ENCODE measurements around the gene REV3L. TPM values are rescaled to one million over a fixed set of nuclear protein-coding genes. Genes with fewer than 3 reads are reported as not detected.

The REV3L gene
- total and polyA plus RNA-seq, 2 donors (not counting 1 experiment from before 2014, with no cell fraction given) = 4.7 to 37.9 TPM

DNA sequence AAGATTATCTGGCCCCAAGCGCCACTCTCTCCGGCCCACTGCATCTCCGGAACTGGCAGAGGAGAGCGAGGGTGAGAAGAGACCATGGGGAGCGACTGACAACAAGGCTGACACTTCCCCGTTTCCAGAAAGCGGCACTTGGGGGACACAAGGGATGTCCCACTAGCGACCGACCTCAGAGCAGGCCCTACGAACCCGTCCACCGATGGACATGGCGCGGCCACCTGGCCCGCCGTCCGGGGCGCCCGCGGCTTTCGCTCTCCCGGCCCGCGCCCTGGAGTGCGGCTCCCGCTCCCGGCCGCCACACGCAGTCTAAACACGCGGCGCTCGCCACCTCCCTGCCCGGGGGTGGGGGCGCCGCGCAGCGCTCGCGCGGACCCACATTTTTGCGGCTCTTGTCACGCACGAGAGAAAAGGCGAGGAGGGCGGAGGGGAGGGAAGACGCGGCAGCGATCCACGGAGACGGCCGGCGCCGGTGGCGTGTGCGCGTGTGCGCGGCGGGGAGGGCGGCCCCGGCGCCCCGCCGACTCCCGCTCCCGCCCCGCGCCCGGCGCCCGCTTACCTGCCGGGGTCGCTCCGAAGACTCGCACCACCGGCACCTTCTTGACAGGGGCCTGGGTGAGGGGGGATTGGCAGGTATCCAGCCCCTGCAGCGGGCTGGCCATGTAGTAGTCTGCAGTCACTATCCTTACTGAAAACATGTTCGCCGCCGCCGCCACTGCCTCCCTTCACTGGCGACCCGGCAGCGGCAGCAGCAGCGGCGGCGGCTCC is 645 bp downstream of the REV3L start:
- DNase-seq = peak; percentile 76
- CTCF ChIA-PET = interaction anchor here (0.7 to 3.4 kb wide), 3 partner anchors 39 to 223 kb away, joined by 4 to 26 read pairs (median 8); partner anchors contain the start of gene TRAF3IP2
- H3K27ac Mint-ChIP-seq = peak overlapping the region; percentile 99
- no peaks in the 10 kb centered on the region for H4K20me1 ChIP-seq (ENCODE audit: control insufficient read depth, insufficient read depth, low read length, poor library complexity, severe bottlenecking)
- H2AFZ ChIP-seq (ENCODE audit: insufficient read depth, low read depth, low read length, poor library complexity, severe bottlenecking) = peak overlapping the region; percentile 69
- peak overlapping the region; percentile 78 for H3K9ac ChIP-seq (ENCODE audit: low read length)
- POLR2A ChIA-PET = interaction anchor here (0.6 to 3.0 kb wide), 13 partner anchors 11 to 578 kb away, joined by 3 to 26 read pairs (median 4); a partner anchor contains a TSS
- no peaks in the 10 kb centered on the region for H3K9me3 ChIP-seq (ENCODE audit: control extremely low read depth in 1 of 3, control insufficient read depth in 2 of 3, insufficient read depth in 1 of 3, low read length in 2 of 3)
- ATAC-seq (ENCODE audit: low read depth) = peak; percentile 11
- H3K4me1 ChIP-seq (ENCODE audit: control insufficient read depth in 2 of 2, insufficient read depth in 2 of 2, low read length in 2 of 2) = peaks cover 22 to 27% of the 10 kb centered on the region in 2 donors
- peaks cover 75% of the 10 kb centered on the region for H3K79me2 ChIP-seq (ENCODE audit: control insufficient read depth, insufficient read depth, low read length)
- H3K27me3 ChIP-seq (replicated peaks in 1 of 4; ENCODE audit: control extremely low read depth in 1 of 4, control insufficient read depth in 3 of 4, insufficient read depth in 4 of 4, low read length in 3 of 4) = no peaks in the 10 kb centered on the region
- peak overlapping the region; percentile 71 for H3K4me2 ChIP-seq (replicated peaks; ENCODE audit: low read depth, low read length, poor library complexity, severe bottlenecking)
- intact Hi-C loops (cut with micrococcal nuclease) = loop anchor here (5.0 to 10.0 kb wide), 4 partner anchors 85 to 1298 kb away; partner anchors contain the start of genes CDC40, FYN and RPF2
- H3K4me3 ChIP-seq (ENCODE audit: control extremely low read depth in 1 of 5, extremely low read depth in 1 of 5, insufficient read depth in 1 of 5, low read depth in 2 of 5, low read length in 4 of 5) = peak overlapping the region; percentile 69 to 97 (median 88)
- H3K4me3 Mint-ChIP-seq = peak overlapping the region; percentile 96
- H3K27ac ChIP-seq (ENCODE audit: low read length in 2 of 2) = peak overlapping the region; percentile 98 to 99
- WGBS (ENCODE audit: insufficient coverage) = under 1% methylated on average over 88 of the region's 88 CpGs
- H3K36me3 ChIP-seq (replicated peaks in 1 of 2; ENCODE audit: control extremely low read depth in 1 of 2, control insufficient read depth in 1 of 2, extremely low read depth in 1 of 2, insufficient read depth in 2 of 2, low read length in 1 of 2) = no peaks in the 10 kb centered on the region
- no peaks in the 10 kb centered on the region for H3K9me3 Mint-ChIP-seq (ENCODE audit: insufficient read depth)
- H3K4me1 Mint-ChIP-seq = peaks cover 49% of the 10 kb centered on the region
- TF ChIP-seq, protein P1, sequence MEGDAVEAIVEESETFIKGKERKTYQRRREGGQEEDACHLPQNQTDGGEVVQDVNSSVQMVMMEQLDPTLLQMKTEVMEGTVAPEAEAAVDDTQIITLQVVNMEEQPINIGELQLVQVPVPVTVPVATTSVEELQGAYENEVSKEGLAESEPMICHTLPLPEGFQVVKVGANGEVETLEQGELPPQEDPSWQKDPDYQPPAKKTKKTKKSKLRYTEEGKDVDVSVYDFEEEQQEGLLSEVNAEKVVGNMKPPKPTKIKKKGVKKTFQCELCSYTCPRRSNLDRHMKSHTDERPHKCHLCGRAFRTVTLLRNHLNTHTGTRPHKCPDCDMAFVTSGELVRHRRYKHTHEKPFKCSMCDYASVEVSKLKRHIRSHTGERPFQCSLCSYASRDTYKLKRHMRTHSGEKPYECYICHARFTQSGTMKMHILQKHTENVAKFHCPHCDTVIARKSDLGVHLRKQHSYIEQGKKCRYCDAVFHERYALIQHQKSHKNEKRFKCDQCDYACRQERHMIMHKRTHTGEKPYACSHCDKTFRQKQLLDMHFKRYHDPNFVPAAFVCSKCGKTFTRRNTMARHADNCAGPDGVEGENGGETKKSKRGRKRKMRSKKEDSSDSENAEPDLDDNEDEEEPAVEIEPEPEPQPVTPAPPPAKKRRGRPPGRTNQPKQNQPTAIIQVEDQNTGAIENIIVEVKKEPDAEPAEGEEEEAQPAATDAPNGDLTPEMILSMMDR (IDR thresholded peaks at IDR 0.05) = no peak
- no peak for TF ChIP-seq EZH2 (IDR thresholded peaks at IDR 0.05; ENCODE audit: borderline replicate concordance, insufficient read depth, low read depth, low read length, poor library complexity, severe bottlenecking)
- no peaks in the 10 kb centered on the region for H3K27me3 Mint-ChIP-seq

DNA sequence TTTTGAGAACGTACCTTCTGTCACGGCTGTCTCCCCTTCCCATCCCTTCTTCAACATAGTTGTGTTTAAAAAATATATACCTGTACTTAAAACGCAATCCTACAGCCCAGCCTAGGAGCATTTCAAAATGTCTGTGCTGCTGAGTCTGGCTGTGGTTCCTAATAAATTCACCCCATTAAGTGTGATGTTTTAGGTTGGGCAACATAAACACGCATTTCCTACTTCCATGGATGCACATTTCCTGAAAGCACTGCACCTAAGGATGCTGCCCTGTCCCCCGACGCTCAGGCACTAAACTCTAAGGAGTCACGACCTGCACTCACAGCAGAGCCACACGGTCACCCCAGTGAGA is 1.2 kb downstream of the REV3L start:
- TF ChIP-seq, protein P1 (IDR thresholded peaks at IDR 0.05) = no peak
- TF ChIP-seq EZH2 (IDR thresholded peaks at IDR 0.05; ENCODE audit: borderline replicate concordance, insufficient read depth, low read depth, low read length, poor library complexity, severe bottlenecking) = no peak
- Histone ChIP-seq H3K4me2 (replicated peaks; ENCODE audit: low read depth, low read length, poor library complexity, severe bottlenecking) (peak overlapping the region; percentile 71), H3K79me2 (ENCODE audit: control insufficient read depth, insufficient read depth, low read length) (peaks cover 77% of the 10 kb centered on the region), H4K20me1 (ENCODE audit: control insufficient read depth, insufficient read depth, low read length, poor library complexity, severe bottlenecking) (no peaks in the 10 kb centered on the region), H3K9ac (ENCODE audit: low read length) (peak overlapping the region; percentile 78), H3K27ac (ENCODE audit: low read length in 2 of 2) (peak overlapping the region; percentile 98 to 99), H2AFZ (ENCODE audit: insufficient read depth, low read depth, low read length, poor library complexity, severe bottlenecking) (peak overlapping the region; percentile 69), H3K4me1 (ENCODE audit: control insufficient read depth in 2 of 2, insufficient read depth in 2 of 2, low read length in 2 of 2) (peaks cover 25 to 31% of the 10 kb centered on the region in 2 donors), H3K4me3 (ENCODE audit: control extremely low read depth in 1 of 5, extremely low read depth in 1 of 5, insufficient read depth in 1 of 5, low read depth in 2 of 5, low read length in 4 of 5) (peak overlapping the region; percentile 69 to 97 (median 88)), H3K36me3 (replicated peaks in 1 of 2; ENCODE audit: control extremely low read depth in 1 of 2, control insufficient read depth in 1 of 2, extremely low read depth in 1 of 2, insufficient read depth in 2 of 2, low read length in 1 of 2) (no peaks in the 10 kb centered on the region), H3K27me3 (replicated peaks in 1 of 4; ENCODE audit: control extremely low read depth in 1 of 4, control insufficient read depth in 3 of 4, insufficient read depth in 4 of 4, low read length in 3 of 4) (no peaks in the 10 kb centered on the region), H3K9me3 (ENCODE audit: control extremely low read depth in 1 of 3, control insufficient read depth in 2 of 3, insufficient read depth in 1 of 3, low read length in 2 of 3) (no peaks in the 10 kb centered on the region)
- peaks cover 50% of the 10 kb centered on the region for H3K4me1 Mint-ChIP-seq
- ATAC-seq (ENCODE audit: low read depth) (no peak), DNase-seq (no peak)
- ChIA-PET CTCF (interaction anchor here (1.2 to 1.7 kb wide), 3 partner anchors 131 to 223 kb away, joined by 3 to 13 read pairs (median 4); a partner anchor contains a TSS), POLR2A (interaction anchor here (3.0 kb wide), 1 partner anchor 223 kb away, joined by 26 read pairs; a partner anchor contains a TSS)
- H3K9me3 Mint-ChIP-seq (ENCODE audit: insufficient read depth) = no peaks in the 10 kb centered on the region
- intact Hi-C loops (cut with micrococcal nuclease) = loop anchor here (5.0 to 10.0 kb wide), 4 partner anchors 85 to 1297 kb away; partner anchors contain the start of genes CDC40, FYN and RPF2
- H3K27ac Mint-ChIP-seq = peak overlapping the region; percentile 99
- peak overlapping the region; percentile 96 for H3K4me3 Mint-ChIP-seq
- WGBS (ENCODE audit: insufficient coverage) = 0% methylated on average over 5 of the region's 8 CpGs
- no peaks in the 10 kb centered on the region for H3K27me3 Mint-ChIP-seq
